GM19240 (cell line): Measurements from ENCODE around the gene IFNGR2.
"Not testable (repeated sequence)": the region's sequence is repeated elsewhere in the genome, so short reads cannot be mapped to it uniquely, and the experiment has no call there.

Experiments
- DNase-seq: peaks from one replicate; pipeline ENCODE4 v3.0.0; 2011; ENCODE audit warnings: low spot score; ENCODE audit not compliant: insufficient read length

IFNGR2 gene

DNA sequence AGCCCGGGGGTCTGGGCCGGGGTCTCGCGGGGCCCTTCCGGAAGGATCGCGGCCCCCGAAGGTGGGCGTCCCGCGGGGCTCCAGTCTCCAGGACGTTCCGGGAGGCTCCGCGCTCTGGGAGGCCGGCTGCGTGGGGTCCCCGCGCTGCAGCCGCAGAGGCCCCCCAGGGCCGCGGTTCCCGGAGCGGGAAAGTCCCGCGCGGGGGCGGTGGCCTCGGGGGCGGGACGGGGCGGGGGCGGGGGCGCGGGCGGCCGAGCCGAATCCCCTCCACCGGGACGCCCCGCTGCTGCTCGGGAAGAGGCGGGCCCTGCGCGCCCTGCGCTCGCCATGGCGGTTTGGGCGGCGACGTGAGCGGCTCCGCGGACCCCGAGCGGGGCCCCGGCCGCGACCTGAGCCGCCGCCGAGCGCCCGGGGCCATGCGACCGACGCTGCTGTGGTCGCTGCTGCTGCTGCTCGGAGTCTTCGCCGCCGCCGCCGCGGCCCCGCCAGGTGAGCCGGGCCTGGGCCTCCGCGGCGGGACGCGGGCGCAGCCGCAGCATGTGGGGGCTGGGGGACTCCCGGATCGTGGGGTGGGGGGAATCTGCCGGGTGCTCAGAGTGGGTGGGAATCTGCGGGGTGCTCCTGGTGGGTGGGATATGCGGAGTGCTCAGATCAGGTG lies at the start of gene IFNGR2:
TSS of gene IFNGR2 (plus strand) at position 286 of the 658 bp plus-strand sequence. CDS start at position 417, 131 bp downstream.
- DNase-seq: no peak

- DNase-seq: no peak
Measured at GRCh38 chr21:33355355-33355754, 47.9 kb upstream of the IFNGR2 start.

GRCh38 chr21:33355996-33356395 lies 47.2 kb upstream of the IFNGR2 start:
- no peak for DNase-seq

DNA sequence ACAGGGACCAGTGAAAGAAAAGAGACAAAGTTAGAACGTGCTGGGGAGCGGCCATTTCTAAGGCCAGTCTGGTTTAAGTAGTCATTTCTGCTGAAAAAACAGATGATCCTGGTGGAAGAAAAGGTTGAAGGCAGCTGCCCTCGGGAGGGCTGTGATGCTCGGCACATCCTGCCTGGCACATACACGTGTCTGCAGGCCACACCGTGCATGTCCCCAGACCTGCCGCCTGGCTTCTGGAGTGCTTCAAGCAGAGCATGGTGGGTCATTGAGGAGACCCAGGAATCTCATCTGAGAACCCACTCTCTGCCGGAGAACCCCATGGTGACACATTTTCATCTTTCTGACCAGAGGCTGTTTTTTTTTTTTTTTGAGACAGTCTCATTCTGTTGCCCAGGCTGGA lies 46.0 kb upstream of the IFNGR2 start:
- no peak for DNase-seq

DNA sequence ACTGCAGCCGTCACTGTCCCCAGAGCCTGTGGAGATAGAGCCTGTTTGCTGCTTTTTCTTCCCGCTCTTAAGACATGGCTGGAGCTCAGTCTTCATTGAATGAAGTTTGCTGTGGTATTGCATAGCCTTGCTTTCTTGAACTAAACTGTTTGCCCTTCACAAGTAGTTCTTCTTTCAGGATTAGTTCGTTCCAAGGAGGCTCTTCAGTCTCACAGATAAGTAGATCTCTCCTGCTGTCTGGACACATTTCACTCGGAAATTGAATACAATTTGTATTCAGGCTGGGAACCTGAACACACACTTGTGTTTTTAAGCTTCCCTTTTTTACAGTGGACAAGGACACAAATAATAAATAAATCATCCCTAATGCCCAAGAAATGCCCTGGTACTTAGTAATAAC lies 43.8 kb upstream of the IFNGR2 start:
- DNase-seq: no peak

DNA sequence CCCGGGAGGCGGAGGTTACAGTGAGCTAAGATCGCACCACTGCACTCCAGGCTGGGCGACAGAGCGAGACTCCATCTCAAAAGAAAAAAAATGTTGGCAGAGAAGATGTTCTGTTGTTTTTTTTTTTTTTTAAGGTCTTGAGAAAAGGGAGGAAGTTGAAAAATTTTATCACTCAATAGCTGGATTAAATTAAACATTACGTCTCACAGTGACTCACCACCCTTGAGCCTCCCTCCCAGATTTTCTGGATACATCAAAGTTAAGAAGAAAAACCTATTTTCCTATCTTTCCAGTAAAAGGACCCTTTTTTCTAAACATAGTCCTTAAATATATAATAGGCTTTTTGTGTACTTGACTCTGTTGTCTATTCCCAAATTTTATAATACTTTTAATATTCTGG lies 42.9 kb upstream of the IFNGR2 start:
- no peak for DNase-seq

DNA sequence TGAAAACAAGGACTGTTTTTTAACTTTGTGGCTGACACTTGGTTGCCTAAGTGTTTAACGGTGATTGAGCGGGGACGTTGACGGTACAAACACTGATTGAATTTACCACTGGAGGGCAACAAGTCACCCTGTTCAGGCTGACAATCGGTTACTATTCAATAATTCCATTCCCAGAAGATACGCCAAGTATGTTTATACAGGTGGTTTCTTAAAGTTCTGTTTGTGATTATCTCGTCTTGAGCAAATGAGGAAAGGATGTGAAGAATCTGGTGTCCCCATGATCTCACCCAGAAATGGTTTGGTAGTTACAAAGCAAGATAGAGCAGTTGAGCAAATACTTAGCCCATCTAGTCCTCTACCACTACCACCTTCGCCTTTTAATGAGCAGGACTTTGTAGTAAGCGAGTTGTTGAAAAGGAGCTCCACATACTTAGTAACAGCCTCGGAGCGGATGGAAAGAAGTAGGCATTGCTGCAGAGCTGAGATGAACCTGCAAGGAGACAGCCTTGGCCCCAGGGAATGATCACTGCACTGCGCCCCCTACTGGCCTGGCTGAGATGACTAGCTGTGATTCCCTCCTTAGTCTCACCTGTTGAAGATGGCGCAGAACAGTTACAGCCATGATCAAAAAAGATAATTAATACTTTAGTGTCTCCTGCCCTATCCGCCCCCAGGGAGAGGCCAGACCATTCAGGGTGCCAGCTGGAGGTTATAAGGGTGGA lies 42.2 kb upstream of the IFNGR2 start:
- peak; percentile 62 for DNase-seq

GRCh38 chr21:33362044-33362555 lies 41.1 kb upstream of the IFNGR2 start:
- no peak for DNase-seq

DNA sequence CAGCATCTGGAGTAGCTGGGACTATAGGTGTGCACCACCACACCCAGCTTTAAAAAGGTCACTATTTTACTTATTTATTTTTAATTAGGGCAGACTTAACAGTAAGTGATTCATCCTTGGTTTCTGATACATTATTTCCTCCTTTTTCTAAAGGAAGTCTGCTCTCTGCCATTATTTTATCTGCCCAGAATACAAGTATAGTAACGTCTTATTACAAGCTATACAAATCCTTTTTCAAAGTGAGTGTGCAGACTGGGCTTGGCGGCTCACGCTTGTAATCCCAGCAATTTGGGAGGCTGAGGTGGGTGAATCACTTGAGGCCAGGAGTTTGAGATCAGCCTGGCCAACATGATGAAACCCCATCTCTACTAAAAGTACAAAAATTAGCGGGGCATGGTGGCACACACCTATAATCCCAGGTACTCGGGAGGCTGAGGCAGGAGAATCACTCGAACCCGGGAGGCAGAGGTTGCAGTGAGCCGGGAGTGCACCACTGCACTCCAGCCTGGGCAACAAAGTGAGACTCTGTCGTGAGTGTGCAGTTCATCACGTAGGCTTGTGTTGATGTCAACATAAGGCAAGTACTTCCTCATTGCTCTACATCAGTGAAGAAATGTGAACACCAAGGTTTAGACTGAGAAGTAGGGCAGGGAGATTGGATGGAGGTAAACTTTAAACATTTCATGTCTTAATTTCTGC lies 39.2 kb upstream of the IFNGR2 start:
- not testable (repeated sequence) for DNase-seq

- DNase-seq: no peak
Measured at GRCh38 chr21:33364830-33365229, 38.4 kb upstream of the IFNGR2 start.

DNA sequence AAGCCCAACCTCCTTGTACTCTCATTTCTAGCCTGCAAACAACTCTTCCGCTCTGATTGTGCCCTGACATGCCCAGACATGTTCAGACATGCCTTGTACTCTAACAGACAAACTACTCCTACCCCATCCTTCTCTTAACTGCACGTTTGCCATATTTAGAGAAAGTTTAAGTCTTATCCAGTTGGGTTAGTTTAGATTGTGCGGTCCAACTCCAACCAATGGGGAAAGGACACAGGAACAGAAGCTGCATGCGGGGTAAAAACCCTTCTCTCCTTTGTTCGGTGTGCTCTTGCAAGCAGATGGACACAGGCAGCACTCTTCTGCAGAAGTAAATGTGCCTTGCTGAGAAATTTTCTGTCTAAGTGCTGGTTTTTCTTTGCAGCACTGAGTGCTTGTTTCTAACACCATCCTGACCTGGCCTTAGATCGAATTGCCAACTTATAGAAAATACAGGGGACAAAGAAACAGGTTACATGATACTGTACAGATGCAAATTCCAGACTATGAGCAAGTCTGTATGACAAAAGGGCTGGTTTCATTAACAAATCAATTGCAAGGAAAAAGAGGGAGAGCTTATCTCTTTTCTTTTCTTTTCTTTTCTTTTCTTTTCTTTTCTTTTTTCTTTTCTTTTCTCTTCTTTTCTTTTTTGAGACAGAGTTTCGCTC lies 35.8 kb upstream of the IFNGR2 start:
- DNase-seq: no peak

DNA sequence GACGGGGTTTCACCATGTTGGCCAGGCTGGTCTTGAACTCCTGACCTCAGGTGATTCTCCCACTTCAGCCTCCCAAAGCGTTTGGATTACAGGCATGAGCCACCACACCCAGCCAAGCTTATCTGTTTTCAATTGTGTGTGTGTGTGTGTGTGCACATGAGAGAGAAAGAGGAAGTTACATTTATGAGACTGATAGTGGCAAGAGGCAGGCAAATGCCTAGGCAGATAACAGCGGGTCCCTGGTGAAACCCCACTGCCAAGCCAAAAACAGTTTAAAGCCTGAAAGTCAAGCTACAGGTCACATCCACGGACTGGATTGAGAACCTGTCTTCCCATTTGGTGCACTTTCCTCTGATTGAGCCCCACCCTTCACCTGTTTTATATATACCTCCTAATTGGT lies 35.1 kb upstream of the IFNGR2 start:
- DNase-seq: no peak

GRCh38 chr21:33368576-33368975 lies 34.6 kb upstream of the IFNGR2 start:
- no peak for DNase-seq

DNA sequence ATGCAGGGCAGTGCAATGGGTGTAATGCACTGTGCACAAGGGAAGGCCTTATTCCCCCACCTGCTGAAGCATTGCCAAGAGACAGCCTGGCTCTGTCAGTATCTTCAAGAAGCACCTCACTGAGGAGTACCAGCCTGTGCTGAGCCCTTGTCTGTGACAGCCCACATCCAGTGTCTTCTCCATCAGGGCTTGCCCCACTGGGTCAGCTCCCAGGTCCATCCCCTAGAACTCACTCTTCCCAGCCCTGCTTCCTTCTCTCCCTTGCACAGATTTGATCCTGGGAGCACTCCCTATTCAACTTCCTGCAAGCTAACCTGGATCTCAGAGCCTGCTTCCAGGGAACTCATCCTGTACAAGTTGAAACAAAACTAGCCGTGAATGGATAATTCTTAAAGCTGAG lies 33.6 kb upstream of the IFNGR2 start:
- DNase-seq: no peak

- no peak for DNase-seq
Measured at GRCh38 chr21:33370305-33370704, 32.9 kb upstream of the IFNGR2 start.

- no peak for DNase-seq
Measured at GRCh38 chr21:33371366-33371765, 31.8 kb upstream of the IFNGR2 start.

GRCh38 chr21:33372582-33372981 lies 30.6 kb upstream of the IFNGR2 start:
- no peak for DNase-seq

- no peak for DNase-seq
Measured at GRCh38 chr21:33373451-33373850, 29.8 kb upstream of the IFNGR2 start.

- DNase-seq: no peak
Measured at GRCh38 chr21:33374080-33374449, 29.1 kb upstream of the IFNGR2 start.

DNA sequence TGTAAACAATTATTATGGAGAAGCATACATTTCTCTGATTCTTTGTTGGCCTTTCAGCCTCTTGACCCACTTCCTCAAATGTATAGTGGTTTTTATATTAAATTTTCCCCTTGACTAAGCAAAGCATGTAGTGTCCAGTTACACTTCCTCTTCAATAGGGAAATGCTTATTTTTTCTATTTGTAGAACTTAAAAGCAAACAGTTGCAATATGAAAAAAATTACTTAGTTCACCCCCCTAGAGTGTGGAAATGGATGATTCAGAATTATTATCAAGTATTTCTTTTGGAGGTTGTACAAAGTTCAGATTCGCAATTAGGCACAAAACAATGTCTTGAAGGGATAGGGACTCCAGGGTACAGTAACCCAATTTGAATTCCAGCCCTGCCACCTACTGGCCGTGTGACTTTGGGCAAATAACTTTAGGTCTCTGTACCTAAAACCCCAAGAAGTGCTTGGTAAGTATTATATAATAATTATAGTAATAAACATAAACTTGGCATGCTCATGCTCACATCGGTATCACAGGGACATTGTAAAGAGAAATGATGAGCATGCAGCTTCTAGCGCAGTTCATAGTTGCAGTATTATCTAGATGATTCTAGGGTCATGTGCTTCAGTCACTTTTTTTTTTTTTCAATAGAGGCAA lies 28.6 kb upstream of the IFNGR2 start:
- DNase-seq: no peak

- DNase-seq: no peak
Measured at GRCh38 chr21:33375101-33375644, 28.0 kb upstream of the IFNGR2 start.
